ENCODE data around the gene USP34.

USP34 gene

DNA sequence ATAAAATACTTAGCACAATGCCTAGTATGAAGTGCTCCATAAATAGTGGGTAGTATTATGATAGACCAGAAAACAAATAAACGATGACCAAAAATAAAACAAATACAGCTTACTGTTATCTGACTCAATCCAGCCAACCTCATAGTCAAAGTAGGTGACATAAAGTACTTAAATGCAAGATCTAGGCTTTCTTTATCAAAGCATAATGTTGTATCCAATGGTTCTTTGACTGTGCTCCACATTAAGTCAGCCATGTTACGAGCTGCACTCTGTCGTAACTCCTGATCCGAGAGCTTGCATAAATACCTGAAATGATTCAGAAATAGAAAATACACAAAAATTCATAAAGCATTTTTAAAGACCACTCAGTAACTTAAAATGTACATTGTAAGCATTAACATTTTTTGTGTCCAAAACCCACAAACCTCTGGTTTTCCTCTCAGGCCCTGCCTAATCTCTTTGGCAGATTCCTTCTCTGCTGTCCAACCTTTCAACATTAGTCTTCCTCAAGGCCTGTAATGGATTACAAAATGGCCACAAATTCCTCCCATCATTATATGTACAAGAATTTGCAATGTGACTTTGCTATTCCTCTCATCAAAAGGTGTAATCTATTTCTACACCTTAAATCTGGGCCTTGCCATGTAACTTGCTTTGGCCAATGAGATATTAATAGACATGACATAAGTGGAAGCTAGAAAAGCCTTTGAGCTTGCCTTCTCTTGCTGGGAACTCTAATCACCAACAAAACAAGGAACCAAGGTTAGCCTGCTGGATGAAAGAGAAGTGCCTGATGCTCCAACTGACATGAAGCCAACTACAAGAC, 90.6 kb downstream of the USP34 start:
- Histone ChIP-seq H3K9me3 (ENCODE audit: insufficient read depth, low read depth, low read length) (no peaks in the 10 kb centered on the region), H3K27me3 (ENCODE audit: insufficient read depth, low read length) (no peaks in the 10 kb centered on the region), H3K4me3 (ENCODE audit: low read length) (no peak overlapping the region), H3K27ac (ENCODE audit: low read length) (no peak overlapping the region), H3K36me3 (ENCODE audit: insufficient read depth, low read depth, low read length) (peaks cover 62% of the 10 kb centered on the region), H3K9ac (ENCODE audit: low read depth, low read length) (no peak overlapping the region), H3K4me1 (ENCODE audit: insufficient read depth, low read length) (no peaks in the 10 kb centered on the region)

DNA sequence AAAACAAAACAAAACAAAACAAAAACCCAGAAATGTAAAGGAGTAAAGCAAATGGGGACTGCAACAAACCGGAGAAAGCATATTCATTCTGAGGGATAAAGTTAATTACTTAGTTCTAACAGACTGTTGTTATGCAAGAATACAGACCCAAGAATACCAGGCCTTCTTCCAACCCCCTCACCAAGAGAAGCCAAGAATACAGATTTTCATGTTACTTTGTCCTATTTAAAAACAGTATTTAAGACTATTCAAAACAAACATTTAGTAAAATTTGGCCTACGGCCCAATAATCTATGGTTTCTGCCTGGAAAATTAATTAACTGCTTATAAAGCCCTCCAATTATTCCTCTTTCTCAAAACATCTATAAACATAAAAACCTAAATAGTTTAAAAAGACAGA, 91.4 kb downstream of the USP34 start:
- Histone ChIP-seq H3K4me1 (ENCODE audit: insufficient read depth, low read length) (no peaks in the 10 kb centered on the region), H3K4me3 (ENCODE audit: low read length) (no peak overlapping the region), H3K9ac (ENCODE audit: low read depth, low read length) (no peak overlapping the region), H3K27ac (ENCODE audit: low read length) (no peak overlapping the region), H3K27me3 (ENCODE audit: insufficient read depth, low read length) (no peaks in the 10 kb centered on the region), H3K36me3 (ENCODE audit: insufficient read depth, low read depth, low read length) (peaks cover 68% of the 10 kb centered on the region), H3K9me3 (ENCODE audit: insufficient read depth, low read depth, low read length) (no peaks in the 10 kb centered on the region)

DNA sequence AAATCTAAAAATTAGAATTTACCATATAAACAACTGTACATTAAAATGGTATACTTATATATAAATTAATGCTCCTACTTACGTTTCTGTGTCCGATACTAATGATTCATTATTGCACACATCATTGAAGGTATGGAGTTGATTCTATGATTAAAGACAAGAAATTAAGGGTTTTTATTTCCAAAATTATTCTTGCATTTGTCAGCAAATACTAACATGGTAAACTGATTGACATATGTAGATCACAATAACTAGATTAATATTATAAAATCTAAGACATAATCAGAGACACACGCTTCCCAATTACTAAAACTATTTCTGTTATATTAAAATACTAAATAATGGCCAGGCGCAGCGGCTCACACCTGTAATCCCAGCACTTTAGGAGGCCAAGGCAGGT, 92.6 kb downstream of the USP34 start:
- Histone ChIP-seq H3K4me1 (ENCODE audit: insufficient read depth, low read length) (no peaks in the 10 kb centered on the region), H3K9ac (ENCODE audit: low read depth, low read length) (no peak overlapping the region), H3K36me3 (ENCODE audit: insufficient read depth, low read depth, low read length) (peaks cover 73% of the 10 kb centered on the region), H3K27me3 (ENCODE audit: insufficient read depth, low read length) (no peaks in the 10 kb centered on the region), H3K27ac (ENCODE audit: low read length) (no peak overlapping the region), H3K9me3 (ENCODE audit: insufficient read depth, low read depth, low read length) (no peaks in the 10 kb centered on the region), H3K4me3 (ENCODE audit: low read length) (no peak overlapping the region)

DNA sequence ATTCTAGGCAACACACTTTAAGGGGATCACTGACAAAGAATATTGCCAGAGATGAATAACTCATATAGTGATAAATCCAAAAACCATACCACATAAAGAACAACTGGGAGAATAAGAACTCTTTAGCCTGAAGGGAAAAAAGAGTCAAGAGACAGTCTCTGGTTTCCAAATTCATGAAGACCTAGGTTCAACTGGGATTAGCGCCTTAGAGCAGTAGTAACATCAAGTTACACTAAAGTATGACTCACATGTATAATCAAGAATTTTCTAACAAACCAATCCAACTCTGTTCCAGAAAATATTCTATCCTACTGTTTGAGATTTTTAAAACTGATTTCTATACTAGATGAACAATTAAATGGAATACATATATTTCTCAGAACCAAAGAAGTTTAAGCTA, 93.8 kb downstream of the USP34 start:
- Histone ChIP-seq H3K27ac (ENCODE audit: low read length) (no peak overlapping the region), H3K4me1 (ENCODE audit: insufficient read depth, low read length) (no peaks in the 10 kb centered on the region), H3K9ac (ENCODE audit: low read depth, low read length) (no peak overlapping the region), H3K4me3 (ENCODE audit: low read length) (no peak overlapping the region), H3K27me3 (ENCODE audit: insufficient read depth, low read length) (no peaks in the 10 kb centered on the region), H3K36me3 (ENCODE audit: insufficient read depth, low read depth, low read length) (peaks cover 69% of the 10 kb centered on the region), H3K9me3 (ENCODE audit: insufficient read depth, low read depth, low read length) (no peaks in the 10 kb centered on the region)

DNA sequence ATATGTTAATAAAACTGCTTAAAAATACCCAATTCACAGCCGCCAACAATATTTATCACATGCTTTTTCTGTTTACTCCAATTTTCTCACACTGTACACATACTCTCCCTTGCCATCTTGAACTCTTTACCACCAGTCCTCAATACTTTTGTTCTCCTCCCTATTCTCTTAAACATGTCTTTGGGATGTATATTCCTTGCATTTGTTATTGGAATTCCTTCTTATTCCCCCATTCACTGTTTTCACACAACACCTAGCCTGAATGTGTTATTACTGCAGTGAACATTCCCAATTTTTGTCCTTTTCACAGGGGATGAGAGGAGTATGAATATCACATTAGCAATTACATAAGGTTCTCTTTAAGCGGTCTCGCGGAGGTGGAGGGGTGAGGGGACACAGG, 94.7 kb downstream of the USP34 start:
- Histone ChIP-seq H3K36me3 (ENCODE audit: insufficient read depth, low read depth, low read length) (peaks cover 66% of the 10 kb centered on the region), H3K4me3 (ENCODE audit: low read length) (no peak overlapping the region), H3K27me3 (ENCODE audit: insufficient read depth, low read length) (no peaks in the 10 kb centered on the region), H3K9me3 (ENCODE audit: insufficient read depth, low read depth, low read length) (no peaks in the 10 kb centered on the region), H3K27ac (ENCODE audit: low read length) (no peak overlapping the region), H3K4me1 (ENCODE audit: insufficient read depth, low read length) (no peaks in the 10 kb centered on the region), H3K9ac (ENCODE audit: low read depth, low read length) (no peak overlapping the region)

DNA sequence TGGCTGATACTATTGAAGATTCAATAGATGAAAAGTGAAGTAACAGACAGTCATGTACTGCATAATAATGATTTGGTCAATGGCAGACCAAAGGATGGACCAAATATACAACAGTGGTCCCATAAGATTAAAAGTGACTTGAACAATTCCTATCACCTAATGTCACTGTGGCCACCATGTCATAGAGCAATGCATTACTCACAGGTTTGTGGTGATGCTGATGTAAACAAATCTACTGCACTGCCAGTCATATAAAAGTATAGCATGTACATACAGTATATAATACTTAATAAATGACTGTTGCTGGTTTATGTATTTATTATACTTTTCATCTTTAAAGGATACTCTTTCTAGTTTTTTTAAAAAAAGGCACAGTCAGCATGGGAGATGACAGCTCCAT, 99.9 kb downstream of the USP34 start:
- Histone ChIP-seq H3K27ac (ENCODE audit: low read length) (no peak overlapping the region), H3K9me3 (ENCODE audit: insufficient read depth, low read depth, low read length) (no peaks in the 10 kb centered on the region), H3K36me3 (ENCODE audit: insufficient read depth, low read depth, low read length) (peaks cover 57% of the 10 kb centered on the region), H3K27me3 (ENCODE audit: insufficient read depth, low read length) (no peaks in the 10 kb centered on the region), H3K9ac (ENCODE audit: low read depth, low read length) (no peak overlapping the region), H3K4me3 (ENCODE audit: low read length) (no peak overlapping the region), H3K4me1 (ENCODE audit: insufficient read depth, low read length) (no peaks in the 10 kb centered on the region)

DNA sequence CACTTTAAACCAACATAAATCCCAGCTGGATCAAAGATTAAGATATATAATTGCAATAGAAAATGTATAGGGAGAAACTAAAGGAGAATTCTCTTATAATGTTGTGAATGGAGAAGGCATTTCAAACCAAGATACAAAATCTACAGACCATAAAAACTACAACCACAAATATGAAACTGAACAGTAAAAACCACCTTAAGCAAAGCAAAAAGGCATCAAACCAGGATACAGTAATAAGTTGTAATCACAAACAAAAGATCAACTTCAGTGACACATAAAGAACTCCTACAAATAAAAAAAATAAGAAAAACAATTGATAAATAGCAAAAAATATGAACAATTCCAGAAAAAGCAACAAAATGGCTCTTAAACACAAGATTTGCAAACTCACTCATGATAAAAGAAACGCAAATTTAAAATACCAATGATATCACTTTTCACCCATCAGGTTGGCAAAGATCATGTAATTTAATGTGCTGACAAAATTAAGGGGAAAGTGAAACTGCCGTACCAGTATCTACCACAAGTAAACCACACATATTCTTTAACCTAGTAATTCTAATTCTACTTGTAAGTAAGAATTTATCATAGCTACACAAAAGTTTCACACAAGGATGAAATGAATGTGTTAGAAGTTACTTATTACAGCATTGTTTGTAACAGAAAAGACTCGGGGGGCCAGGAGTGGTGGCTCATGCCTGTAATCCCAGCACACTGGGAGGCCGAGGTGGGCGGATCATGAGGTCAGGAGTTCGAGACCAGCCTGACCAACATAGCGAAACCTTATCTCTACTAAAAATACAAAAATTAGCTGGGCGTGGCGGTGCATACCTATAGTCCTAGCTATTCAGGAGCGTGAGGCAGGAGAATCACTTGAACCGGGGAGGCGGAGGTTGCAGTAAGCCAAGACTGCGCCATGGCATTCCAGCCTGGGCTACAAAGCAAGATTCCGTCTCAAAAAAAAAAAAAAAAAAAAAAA, 101.9 kb downstream of the USP34 start:
- Histone ChIP-seq H3K4me1 (ENCODE audit: insufficient read depth, low read length) (no peaks in the 10 kb centered on the region), H3K27me3 (ENCODE audit: insufficient read depth, low read length) (no peaks in the 10 kb centered on the region), H3K27ac (ENCODE audit: low read length) (no peak overlapping the region), H3K36me3 (ENCODE audit: insufficient read depth, low read depth, low read length) (peaks cover 54% of the 10 kb centered on the region), H3K9me3 (ENCODE audit: insufficient read depth, low read depth, low read length) (no peaks in the 10 kb centered on the region), H3K4me3 (ENCODE audit: low read length) (no peak overlapping the region), H3K9ac (ENCODE audit: low read depth, low read length) (no peak overlapping the region)

DNA sequence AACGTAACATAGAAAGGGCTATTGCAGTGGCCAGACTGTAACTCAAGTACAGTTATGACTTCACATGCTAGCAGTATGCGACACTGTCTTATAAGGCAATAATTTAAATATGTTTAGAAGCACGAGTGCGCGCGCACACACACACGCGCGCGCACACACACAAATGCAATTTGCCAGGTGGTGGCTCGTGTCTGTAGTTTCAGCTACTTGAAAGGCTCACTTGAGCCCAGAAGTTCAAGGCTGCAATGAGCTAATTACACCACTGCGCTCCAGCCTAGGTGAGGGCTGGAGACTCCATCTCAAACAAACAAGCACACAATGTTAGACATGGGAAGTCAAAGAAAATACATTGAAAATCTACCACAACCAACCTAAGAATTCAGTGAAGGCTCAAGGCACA, 103.7 kb downstream of the USP34 start:
- no peaks in the 10 kb centered on the region for H3K9me3 ChIP-seq (ENCODE audit: insufficient read depth, low read depth, low read length)
- no peak overlapping the region for H3K27ac ChIP-seq (ENCODE audit: low read length)
- no peaks in the 10 kb centered on the region for H3K4me1 ChIP-seq (ENCODE audit: insufficient read depth, low read length)
- no peak overlapping the region for H3K4me3 ChIP-seq (ENCODE audit: low read length)
- peaks cover 62% of the 10 kb centered on the region for H3K36me3 ChIP-seq (ENCODE audit: insufficient read depth, low read depth, low read length)
- H3K9ac ChIP-seq (ENCODE audit: low read depth, low read length): no peak overlapping the region
- no peaks in the 10 kb centered on the region for H3K27me3 ChIP-seq (ENCODE audit: insufficient read depth, low read length)

DNA sequence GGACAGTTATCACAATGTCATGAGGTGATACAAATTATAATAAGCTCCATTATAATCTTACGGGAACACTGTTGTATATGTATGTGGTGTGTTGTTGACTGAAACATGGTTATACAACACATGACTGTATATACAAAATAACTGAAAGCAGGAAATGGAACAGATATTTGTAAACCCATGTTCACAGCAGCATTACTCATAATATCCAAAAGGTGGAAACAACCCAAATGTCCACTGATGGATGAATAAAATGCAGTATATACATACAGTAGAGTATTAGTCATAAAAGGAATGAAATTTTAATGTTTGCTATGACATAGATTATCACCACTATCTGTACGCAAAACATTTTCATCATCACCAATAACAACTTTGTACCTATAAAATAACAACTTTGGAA, 107.3 kb downstream of the USP34 start:
- no peak overlapping the region for H3K9ac ChIP-seq (ENCODE audit: low read depth, low read length)
- H3K36me3 ChIP-seq (ENCODE audit: insufficient read depth, low read depth, low read length): peaks cover 33% of the 10 kb centered on the region
- H3K27ac ChIP-seq (ENCODE audit: low read length): no peak overlapping the region
- H3K9me3 ChIP-seq (ENCODE audit: insufficient read depth, low read depth, low read length): no peaks in the 10 kb centered on the region
- H3K27me3 ChIP-seq (ENCODE audit: insufficient read depth, low read length): no peaks in the 10 kb centered on the region
- no peaks in the 10 kb centered on the region for H3K4me1 ChIP-seq (ENCODE audit: insufficient read depth, low read length)
- H3K4me3 ChIP-seq (ENCODE audit: low read length): no peak overlapping the region

DNA sequence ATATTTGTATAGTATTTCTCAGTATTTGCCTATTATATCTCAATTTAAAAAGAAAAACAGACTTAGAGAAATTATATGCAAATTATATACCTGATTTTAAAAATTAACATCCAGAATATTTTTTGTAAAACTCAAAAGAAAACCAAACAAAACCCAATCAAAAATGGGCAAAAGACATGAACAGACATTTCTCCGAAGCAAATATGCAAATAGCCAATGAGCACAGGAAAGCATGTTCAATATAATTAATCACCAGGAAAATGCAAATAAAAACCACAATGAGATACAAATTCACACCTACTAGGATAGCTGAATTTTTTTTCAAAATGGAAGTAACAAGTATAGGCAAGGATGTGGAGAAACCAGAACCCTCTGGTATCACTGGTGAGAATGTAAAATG, 108.0 kb downstream of the USP34 start:
- Histone ChIP-seq H3K4me3 (ENCODE audit: low read length) (no peak overlapping the region), H3K36me3 (ENCODE audit: insufficient read depth, low read depth, low read length) (peaks cover 32% of the 10 kb centered on the region), H3K9me3 (ENCODE audit: insufficient read depth, low read depth, low read length) (no peaks in the 10 kb centered on the region), H3K9ac (ENCODE audit: low read depth, low read length) (no peak overlapping the region), H3K27ac (ENCODE audit: low read length) (no peak overlapping the region), H3K4me1 (ENCODE audit: insufficient read depth, low read length) (no peaks in the 10 kb centered on the region), H3K27me3 (ENCODE audit: insufficient read depth, low read length) (no peaks in the 10 kb centered on the region)

DNA sequence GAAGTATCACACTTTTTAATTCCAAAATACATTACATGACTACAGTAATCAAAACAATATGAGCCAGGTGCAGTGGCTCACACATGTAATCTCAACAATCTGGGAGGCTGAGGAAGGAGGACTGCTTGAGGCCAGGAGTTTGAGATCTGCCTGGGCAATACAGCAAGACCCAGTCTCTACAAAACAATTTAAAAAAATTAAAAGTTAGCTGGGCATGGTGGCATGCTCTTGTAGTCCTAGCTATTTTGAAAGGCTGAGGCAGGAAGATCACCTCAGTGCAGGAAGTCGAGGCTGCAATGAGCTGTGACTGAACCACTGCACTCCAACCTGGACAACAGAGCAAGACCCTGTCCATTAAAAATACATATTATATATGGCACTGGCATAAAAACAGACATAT, 109.8 kb downstream of the USP34 start:
- Histone ChIP-seq H3K9me3 (ENCODE audit: insufficient read depth, low read depth, low read length) (no peaks in the 10 kb centered on the region), H3K27me3 (ENCODE audit: insufficient read depth, low read length) (no peaks in the 10 kb centered on the region), H3K36me3 (ENCODE audit: insufficient read depth, low read depth, low read length) (peaks cover 21% of the 10 kb centered on the region), H3K4me1 (ENCODE audit: insufficient read depth, low read length) (0 out of 2 replicates have a peak, but pooled peaks cover 4% of the 10 kb centered on the region), H3K4me3 (ENCODE audit: low read length) (no peak overlapping the region), H3K9ac (ENCODE audit: low read depth, low read length) (no peak overlapping the region), H3K27ac (ENCODE audit: low read length) (no peak overlapping the region)

DNA sequence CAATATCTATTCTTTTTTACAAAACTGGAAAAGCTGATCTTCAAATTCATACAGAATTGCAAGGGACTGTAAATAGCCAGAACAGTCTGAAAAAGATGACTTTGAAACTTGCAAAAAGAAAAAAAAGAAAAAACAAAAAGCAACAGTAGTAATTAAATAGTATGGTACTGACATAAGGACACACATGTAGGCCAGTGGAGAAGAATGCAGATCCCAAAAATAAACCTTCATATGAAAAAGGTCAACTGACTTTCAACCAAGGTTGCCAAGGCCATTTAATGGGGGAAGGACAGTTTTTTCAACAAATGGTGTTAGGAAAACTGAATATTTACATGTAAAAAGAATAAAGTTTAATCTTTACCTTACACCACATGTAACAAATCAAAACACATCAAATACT, 111.8 kb downstream of the USP34 start:
- H3K9ac ChIP-seq (ENCODE audit: low read depth, low read length): no peak overlapping the region
- H3K4me1 ChIP-seq (ENCODE audit: insufficient read depth, low read length): peaks cover 5% of the 10 kb centered on the region; the same call in 1 of the 2 replicates
- H3K36me3 ChIP-seq (ENCODE audit: insufficient read depth, low read depth, low read length): peaks cover 21% of the 10 kb centered on the region

More for the DNA sequence above, 111.8 kb downstream of the USP34 start:
- Histone ChIP-seq H3K27ac (ENCODE audit: low read length) (no peak overlapping the region), H3K4me3 (ENCODE audit: low read length) (no peak overlapping the region), H3K27me3 (ENCODE audit: insufficient read depth, low read length) (no peaks in the 10 kb centered on the region), H3K9me3 (ENCODE audit: insufficient read depth, low read depth, low read length) (peaks cover 1% of the 10 kb centered on the region; the same call in 1 of the 2 replicates)

Data from iPS-20b (cell line).